NCI-H748 (cell line): Measurements from ENCODE around the gene BSCL2.
A peak's percentile ranks its signal among the peaks of the same experiment; 100 is the strongest.
"Not testable (repeated sequence)": the region's sequence is repeated elsewhere in the genome, so short reads cannot be mapped to it uniquely, and the experiment has no call there.

Experiments
- DNase-seq: peaks from one replicate; lab custom pipeline; 2025; ENCODE audit not compliant: unreplicated experiment; lab: John Stamatoyannopoulos, UW

BSCL2 gene

DNA sequence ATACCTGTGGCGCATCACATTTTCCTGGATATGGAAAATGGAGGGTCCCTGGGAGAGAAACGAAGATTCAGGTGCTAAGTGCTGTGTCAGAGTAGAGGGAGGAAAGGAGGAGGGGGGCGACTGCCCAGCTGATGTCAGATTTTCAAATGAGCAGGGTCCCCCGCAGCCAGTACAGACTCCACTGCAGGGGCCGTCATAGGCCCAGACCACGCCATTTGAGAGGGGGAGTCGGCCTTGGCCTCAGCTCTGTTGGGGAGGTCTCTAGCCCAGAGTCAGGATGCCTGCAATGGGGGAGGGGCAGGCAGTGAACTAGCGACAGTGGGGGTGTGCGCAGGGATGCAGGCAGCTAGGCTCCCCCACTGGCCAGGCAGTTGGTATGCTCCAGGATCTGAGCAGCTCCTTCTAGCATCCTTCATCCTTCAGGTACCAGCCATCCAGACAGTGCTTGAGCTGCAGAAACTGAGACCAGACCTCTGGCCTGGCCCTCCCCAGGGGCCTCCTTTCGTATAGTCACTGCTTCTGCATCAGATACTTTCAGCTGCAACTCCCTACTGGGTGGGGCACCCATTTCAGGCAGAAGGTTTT is at the start of gene BSCL2, which contains the start of gene GNG3:
TSS of gene BSCL2 (minus strand) at position 148 of the 585 bp plus-strand sequence. CDS start 229 bp downstream, outside the sequence.
TSS of gene GNG3 (plus strand) at position 400 of the 585 bp plus-strand sequence. CDS start 620 bp downstream, outside the sequence.
- no peak for DNase-seq

DNA sequence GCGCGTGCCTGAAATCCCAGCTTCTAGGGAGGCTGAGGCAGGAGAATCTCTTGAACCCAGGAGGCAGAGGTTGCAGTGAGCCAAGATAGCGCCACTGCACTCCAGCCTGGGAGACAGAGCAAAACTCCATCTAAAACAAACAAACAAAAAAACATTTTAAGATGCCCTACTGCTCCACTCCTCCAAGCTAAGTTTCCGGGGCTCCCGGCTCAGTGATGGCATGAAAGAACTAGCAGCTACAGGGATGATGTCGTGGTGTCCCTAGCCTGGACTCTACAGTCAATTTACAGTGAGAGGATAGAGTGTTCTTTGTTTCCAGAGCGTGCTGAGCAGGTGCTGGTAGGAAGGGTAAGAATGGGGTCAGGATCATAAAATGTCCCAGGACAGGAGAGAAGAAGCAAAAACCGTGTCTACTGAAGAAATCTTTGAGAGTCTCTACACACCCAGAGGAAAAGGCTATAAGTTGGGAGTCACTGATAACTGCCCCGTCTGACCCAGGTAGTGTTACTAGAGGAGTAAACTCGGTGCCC is 47.9 kb upstream of the BSCL2 start:
- DNase-seq = no peak

DNA sequence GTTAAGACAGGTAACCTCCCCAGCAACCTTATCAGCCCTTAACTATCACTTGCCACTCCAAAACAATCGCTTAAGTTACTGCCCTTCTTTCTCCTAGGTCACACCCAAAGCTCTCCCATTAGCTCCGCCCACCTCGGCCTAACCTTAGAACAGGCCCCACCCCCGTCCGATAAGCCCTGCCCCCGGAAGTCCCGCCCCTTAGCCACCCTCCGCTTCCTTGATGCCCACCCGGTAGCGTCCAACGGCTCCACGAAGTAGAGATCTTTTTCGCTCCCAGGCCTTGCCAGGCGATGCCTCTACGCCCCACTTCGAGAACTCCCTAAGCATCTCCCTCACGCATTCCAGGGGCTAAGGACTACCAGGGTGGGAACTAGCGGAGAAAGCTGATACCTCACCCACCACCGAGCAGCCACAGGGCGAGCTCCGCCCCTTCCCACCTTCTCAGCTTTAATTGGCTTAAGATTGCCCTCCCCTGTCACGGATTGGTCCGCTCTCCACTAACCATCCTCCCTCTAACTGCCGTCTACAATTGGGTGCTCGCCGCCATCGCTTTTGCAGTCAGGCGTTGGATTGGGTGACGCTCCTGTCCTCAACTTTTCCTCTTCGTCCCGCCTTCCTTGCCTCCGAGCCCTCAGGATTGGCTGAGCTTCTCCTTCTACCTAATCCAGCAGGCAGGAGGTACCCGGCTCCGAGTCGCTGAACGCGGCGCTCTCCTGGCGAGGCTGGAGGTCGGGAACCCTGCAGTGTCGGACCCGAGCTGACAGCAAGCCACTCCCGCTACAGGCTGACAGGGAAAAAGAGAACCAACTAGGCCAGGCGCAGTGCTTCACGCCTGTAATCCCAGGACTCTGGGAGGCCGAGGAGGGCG is 46.7 kb upstream of the BSCL2 start, which contains the start of gene ZBTB3:
TSS of gene ZBTB3 (minus strand) at position 425 of the 868 bp plus-strand sequence. CDS start 496 bp downstream, outside the sequence.
- peak; percentile 99 for DNase-seq

DNA sequence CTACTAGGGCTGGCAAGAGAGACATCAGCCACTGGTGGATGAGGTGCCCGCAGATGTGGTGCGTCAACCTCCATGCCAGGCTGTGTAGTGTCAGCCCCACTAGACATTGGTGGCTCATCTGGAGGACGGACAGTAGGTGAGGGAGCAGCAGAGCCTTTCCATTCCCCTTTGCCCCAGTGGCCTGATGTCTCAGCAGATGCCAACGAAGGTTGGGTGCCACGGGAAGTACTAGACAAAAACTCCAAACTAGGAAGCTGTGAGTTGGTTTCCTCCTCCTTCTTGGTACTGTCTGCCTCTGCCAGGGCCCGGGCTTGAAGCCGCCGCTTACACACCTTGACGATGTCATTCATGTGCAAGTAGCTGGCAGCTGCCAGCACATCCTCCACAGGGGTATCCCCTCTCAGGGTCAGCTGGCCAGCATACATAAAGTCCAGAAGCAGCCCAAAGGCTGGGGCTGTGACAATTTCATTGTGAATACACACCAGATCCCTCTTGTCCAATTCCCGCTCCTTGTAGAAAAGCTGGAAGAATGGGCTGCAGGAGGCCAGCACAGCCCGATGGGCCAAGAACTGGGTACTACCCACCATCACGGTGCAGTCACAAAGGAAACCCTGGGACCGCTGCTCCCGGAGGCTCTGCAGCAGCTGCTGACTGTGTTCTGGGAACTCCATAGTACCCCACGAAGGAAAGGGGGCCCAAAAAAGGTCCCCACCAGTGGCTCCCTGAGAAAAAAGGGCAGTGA is 45.9 kb upstream of the BSCL2 start:
- DNase-seq = no peak

DNA sequence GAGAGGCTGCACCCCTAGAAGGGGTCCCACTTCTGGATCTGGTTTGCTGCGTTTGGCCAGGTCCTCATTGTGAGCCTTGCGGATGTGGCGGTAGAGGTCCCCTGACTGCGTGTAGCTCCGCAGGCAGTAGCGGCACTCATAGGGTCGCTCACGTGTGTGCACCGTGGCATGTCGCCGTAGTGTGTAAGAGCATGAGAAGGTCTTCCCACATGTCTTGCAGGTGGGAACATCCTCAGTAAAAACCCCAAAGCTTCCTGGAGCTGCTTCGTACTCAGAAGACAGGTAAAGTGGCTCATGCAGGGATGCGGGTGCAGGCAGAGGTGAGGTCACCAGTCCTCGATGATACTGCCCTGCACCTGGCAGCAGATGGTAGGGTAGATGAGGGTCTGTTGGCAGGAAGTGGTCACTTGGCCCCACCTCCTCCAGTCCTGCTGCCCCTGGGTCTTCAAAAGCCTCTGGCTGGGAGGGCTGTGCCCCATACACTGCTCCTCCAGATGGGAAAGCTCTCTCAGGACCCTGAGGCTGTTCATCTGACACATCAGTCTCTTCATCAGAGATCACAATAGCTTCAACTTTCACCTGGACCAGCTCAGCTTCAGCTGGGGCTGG is 45.1 kb upstream of the BSCL2 start:
- no peak for DNase-seq

DNA sequence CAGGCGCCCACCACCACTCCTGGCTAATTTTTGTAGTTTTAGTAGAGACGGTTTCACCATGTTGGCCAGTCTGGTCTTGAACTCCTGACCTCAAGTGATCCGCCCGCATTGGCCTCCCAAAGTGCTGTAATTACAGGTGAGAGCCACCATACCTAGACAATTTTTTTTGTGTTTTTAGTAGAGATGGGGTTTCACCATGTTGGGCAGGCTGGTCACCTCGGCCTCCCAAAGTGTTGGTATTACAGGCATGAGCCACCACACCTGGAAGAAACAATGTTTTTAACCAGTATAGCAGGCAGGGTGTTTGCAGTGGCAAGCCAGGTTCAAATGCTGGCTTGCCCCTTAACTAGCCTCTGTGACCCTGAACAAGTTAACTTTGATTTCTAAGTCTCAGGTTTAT is 42.7 kb upstream of the BSCL2 start:
- not testable (repeated sequence) for DNase-seq

DNA sequence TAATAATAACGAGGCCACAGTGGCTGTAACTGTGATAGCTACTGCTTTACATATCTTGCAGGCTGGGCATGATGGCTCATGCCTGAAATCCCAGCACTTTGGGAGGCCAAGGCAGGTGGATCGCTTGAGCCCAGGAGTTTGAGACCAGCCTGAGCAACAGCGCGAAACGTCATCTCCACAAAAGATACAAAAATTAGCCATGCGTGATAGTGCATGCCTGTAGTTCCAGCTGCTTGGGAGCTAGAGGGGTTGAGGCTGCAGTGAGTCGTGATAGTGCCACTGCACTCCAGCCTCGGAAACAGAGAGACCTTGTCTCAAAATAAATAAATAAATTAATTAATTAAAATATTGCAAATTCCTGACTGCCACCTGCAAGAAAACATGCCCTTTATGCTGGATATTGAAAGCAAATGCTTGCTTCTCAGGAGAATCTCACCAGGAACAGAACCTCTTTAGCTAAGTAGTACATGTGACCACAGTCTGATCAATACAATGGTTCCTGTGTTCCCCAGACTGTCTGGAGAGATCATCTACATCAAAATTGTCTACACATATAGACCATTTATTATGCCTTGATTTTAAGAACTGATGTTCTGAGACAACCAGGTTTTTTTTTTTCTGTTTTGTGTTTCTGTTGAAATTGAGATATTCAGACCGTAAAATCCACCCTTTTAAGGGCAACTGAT is 40.4 kb upstream of the BSCL2 start:
- no peak for DNase-seq

DNA sequence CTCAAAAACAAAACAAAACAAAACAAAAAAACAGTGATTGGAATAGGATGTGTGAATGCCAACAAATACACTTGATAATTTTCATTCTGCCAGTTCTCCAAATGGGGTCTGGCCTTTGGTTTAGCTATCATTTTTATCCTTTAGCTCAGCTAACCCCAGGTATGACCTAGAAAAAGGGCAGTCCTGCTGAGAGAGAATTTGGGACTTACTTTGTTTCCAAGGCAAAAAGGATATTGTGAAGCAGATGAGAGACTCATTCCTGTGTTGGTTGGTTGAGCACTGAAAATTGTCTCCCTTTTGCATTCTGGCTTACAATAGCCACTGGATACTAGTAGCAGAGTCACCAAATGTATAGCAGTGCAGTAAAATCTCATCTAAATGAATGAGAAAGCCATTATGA is 30.0 kb upstream of the BSCL2 start:
- DNase-seq = no peak

DNA sequence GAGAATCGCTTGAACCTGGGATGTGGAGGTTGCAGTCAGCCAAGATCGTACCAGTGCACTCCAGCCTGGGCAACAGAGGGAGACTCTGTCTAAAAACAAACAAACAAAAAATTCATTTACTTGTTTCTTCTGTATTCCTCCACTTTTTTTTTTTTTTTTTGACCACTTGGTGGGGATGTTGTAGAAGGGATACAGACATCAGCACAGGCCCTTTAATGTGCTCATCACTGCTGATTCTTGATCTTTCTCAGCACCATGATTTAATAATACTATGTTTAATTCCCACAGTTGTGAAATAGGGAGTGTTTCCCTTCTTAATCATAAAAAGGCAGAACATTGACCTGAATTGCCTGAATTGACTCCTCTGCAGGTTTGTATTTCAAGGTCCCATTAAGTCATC is 25.6 kb upstream of the BSCL2 start:
- DNase-seq = peak; percentile 16

DNA sequence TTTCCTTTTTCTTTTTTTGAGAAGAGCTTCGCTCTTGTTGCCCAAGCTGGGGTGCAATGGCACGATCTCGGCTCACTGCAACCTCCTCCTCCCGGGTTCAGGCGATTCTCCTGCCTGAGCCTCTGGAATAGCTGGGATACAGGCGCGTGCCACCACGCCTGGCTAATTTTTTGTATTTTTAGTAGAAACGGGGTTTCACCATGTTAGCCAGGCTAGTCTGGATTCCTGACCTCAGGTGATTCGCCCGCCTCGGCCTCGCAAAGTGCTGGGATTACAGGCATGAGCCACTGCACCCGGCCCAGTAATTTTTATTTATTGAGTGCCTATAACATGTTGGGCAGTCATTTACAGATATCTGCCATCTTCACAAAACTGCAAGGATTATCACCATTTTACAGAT is 22.9 kb upstream of the BSCL2 start:
- DNase-seq = not testable (repeated sequence)

DNA sequence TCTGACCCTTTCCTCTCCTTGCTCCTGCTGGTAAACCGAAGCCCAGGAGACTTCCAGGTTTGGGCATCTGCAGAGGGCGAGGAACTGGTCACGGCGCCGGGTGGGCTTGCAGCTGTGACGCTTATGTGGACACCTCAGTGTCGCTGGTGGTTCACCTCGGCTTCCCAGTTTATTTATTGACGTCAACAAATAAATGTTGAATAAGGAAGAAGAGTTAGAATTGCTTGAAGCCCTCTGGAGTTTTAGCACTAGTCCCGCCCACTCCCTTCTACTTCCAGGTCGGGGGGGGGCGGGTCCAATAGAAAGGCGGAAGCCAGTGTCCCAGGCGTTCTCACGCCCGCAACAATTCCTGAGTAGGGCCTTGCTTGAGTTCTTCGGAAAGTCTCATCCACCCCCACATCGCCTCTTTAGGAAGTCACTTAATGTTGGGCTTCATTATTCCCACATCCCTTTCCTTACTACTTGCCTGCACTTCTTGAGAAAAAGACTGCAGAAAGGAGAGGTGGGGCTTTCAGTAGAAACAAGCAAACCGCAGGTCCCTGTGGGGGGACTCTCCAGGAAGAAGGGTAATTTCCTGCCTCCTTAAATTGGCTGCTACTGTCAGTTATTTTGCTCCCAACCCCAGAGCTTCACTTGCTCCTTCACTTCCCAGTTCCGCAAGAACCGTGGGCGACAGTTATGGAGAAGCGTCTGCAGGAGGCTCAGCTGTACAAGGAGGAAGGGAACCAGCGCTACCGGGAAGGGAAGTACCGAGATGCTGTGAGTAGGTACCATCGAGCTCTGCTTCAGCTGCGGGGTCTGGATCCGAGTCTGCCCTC is 21.2 kb upstream of the BSCL2 start, which contains the start of gene TTC9C:
TSS of gene TTC9C (plus strand) at position 316 of the 818 bp plus-strand sequence. CDS start at position 679, 363 bp downstream.
- DNase-seq = peak; percentile 84

DNA sequence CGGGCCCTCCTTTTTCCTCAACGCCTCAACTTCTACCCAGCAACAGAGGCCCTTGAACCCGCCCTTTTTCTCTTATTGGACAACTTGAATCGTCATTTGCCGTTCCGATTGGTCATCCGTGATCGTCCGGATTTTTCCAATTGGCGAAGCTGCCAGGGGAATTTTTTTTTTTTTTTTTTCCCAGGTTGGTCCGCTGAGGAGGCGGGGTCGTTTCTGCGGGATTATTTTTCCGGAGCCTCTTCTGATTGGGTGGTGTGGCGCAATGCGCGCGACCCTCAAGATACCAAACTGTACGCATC is 20.6 kb upstream of the BSCL2 start:
- DNase-seq = peak; percentile 99

DNA sequence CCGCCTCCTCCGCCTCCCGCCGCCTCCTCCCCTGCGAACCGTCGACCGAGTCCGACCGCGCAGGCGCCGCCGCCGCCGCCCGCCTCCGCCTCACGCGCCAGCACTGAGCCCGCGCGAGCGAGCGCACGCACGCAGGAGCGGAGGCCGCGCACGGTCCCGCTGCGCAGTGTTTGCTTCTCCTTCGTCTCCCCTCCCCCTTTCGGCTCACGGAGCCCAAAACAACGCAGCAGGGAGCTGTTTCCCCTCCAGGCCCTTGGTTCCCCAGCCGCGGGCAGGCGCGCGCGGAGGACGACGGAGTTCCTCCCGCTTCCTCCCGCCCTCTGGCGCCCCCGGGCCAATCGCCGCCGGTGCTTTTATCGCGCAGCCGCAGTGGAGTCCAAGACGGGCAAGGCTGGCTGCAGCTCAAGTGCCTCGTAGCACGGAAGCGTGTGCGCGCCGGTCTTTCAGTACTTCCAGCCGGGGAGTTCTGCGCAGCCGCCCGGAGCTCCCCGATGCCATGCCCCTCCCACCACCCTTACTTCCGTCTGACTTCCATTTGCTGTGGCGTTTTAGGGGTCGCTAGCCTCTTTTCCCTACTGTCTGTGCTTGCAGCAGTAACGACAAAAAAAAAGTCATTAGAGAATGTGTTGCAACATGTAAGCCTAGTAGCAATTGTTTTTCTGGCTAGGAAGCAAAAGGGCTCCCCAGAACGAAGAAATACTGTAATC is 20.1 kb upstream of the BSCL2 start, which contains the start of gene HNRNPUL2:
TSS of gene HNRNPUL2 (minus strand) at position 293 of the 707 bp plus-strand sequence. CDS start 301 bp downstream, outside the sequence.
- DNase-seq = peak; percentile 99

DNA sequence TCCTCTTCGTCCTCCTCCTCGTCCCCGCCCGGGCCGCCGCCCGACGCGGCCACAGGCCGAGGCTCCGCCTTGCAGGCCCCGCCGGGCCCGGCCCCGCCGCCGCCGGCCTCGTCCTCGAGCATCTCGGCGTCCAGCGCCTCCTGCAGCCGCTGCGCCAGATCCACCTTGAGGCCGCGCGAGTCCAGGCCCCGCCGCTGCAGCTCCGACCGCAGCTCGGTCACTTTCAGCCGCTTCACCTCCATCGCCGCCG is 19.6 kb upstream of the BSCL2 start:
- DNase-seq = no peak

DNA sequence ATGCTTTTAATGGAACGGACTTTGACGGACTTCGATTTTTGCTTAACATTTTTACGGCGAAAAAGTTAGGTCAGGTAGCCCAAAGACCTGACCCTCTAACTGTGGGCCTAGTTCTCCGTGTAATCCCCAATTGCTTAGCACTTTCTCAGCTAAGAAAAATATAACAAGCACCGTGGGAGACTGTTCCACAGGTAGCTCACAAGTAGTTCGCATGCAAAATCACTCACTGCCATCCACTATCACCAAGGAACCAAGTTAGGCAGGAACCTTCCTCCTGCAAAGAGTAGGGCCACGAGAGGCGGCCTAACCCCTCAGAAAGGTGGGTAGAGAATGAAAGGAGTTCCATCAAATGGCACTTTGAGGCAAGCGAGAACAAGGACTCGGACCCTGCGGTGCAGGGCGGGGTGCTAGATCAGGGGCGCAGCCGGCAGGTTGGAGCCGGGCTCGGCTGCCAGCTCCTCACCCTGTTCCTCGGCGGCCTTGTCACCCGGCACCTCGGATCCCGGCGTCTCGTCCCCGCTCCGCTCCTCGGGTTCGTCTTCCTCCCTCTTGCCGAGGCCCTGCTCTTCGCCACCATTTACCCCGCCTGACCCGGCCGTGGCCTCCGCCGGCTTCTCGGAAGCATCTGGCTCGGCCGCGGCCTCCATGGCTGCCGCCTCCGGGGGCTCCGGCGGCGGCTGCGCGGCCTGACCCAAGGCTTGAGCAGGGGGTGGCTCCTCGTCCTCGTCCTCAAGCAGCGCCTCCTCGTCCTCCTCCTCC is 19.1 kb upstream of the BSCL2 start:
- peak; percentile 45 for DNase-seq

DNA sequence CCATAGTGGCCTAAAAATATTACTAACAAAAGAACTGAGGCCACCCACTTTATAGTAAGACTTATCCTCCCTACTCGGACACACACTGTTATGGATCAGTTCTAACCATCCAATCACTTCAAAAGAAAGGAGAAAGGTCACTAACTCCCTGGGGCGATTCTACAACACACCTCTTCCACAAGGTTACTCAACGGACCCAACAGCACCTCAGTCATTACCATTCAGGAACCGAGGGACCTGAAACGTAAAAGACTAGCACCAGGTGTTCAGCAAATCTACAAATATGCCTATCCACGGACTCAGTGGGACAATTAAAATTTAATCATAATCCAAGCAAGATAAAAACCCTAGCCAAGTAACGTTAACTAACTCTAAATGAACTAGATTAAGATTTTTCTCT is 18.4 kb upstream of the BSCL2 start:
- DNase-seq = no peak

DNA sequence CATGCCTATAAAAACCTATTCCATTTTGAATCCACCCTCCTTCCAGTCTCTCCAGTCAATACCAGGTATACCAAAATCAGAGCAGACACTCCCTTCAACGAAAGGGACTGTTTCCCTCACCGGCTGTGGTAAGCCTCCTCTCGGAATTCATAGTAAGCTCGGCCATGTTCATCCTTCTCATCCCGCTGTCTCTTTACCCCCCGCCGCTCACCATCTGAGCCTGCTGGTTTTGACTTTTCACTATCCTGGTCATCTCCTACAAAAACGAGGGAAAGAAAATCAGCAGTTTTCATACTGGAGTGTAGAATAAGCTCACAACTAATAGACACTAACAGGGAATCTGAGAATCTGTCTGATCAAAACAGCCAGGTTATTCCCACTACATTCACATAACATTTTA is 16.9 kb upstream of the BSCL2 start:
- DNase-seq = no peak

DNA sequence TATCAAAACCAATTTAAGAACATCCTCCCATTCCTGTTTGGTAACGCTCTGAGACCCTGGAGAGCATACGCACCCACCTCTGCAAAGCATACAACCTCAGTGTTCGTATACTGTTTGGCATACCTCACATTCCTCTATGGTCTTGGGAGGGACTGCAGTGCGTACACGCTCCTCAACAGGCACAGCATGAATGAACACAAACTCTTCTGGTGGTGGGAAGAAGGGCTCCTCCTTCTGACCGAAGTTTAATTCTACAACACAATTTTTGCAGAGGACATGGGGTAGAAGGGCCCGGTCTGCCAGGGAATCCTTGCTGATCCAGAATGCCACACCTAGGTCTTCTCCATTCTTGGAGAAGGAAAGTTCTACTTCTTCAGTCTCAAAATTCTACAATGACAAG is 14.8 kb upstream of the BSCL2 start:
- no peak for DNase-seq
